ENCODE measurements around the gene BRINP3. TPM values are rescaled to one million over a fixed set of nuclear protein-coding genes. Genes with fewer than 3 reads are reported as not detected.

The BRINP3 gene
- total RNA-seq, 2 donors from 2014 or later = 19.1 to 19.6 TPM

GRCh38 chr1:190119683-190120082 is 358.0 kb downstream of the BRINP3 start:
- Histone ChIP-seq H3K27me3 (no peaks in the 10 kb centered on the region), H3K4me1 (no peaks in the 10 kb centered on the region), H3K27ac (no peak overlapping the region), H3K36me3 (no peaks in the 10 kb centered on the region), H3K9ac (ENCODE audit: low read depth in 2 of 2, low read length in 2 of 2) (no peak overlapping the region), H3K9me3 (no peaks in the 10 kb centered on the region), H3K4me3 (no peak overlapping the region)
- TF ChIP-seq CTCF (IDR thresholded peaks at IDR 0.05) = no peak
- intact Hi-C loops (cut with DNase I) = no loop called here
- no peak for DNase-seq

GRCh38 chr1:190116921-190117320 is 360.7 kb downstream of the BRINP3 start:
- TF ChIP-seq CTCF (IDR thresholded peaks at IDR 0.05) = no peak
- no peak overlapping the region for H3K27ac ChIP-seq
- H3K4me3 ChIP-seq = no peak overlapping the region
- intact Hi-C loops (cut with DNase I) = no loop called here
- no peaks in the 10 kb centered on the region for H3K27me3 ChIP-seq
- no peaks in the 10 kb centered on the region for H3K4me1 ChIP-seq
- H3K36me3 ChIP-seq = no peaks in the 10 kb centered on the region
- H3K9me3 ChIP-seq = no peaks in the 10 kb centered on the region
- no peak for DNase-seq
- H3K9ac ChIP-seq (ENCODE audit: low read depth in 2 of 2, low read length in 2 of 2) = no peak overlapping the region

- H3K4me3 ChIP-seq = no peak overlapping the region
- no peak for DNase-seq
Observed at GRCh38 chr1:190104961-190105360, 372.7 kb downstream of the BRINP3 start.

GRCh38 chr1:190102757-190103326 is 374.8 kb downstream of the BRINP3 start:
- Histone ChIP-seq H3K9me3 (no peaks in the 10 kb centered on the region), H3K9ac (ENCODE audit: low read depth in 2 of 2, low read length in 2 of 2) (no peak overlapping the region), H3K36me3 (no peaks in the 10 kb centered on the region), H3K4me1 (no peaks in the 10 kb centered on the region), H3K4me3 (no peak overlapping the region), H3K27me3 (no peaks in the 10 kb centered on the region), H3K27ac (no peak overlapping the region)
- intact Hi-C loops (cut with DNase I) = no loop called here
- no peak for DNase-seq
- TF ChIP-seq CTCF (IDR thresholded peaks at IDR 0.05) = no peak

More at GRCh38 chr1:190104961-190105360, 372.7 kb downstream of the BRINP3 start:
- H3K9ac ChIP-seq (ENCODE audit: low read depth in 2 of 2, low read length in 2 of 2) = no peak overlapping the region
- H3K27ac ChIP-seq = no peak overlapping the region
- H3K9me3 ChIP-seq = no peaks in the 10 kb centered on the region
- no peak for TF ChIP-seq CTCF (IDR thresholded peaks at IDR 0.05)
- no peaks in the 10 kb centered on the region for H3K27me3 ChIP-seq
- H3K4me1 ChIP-seq = no peaks in the 10 kb centered on the region
- intact Hi-C loops (cut with DNase I) = no loop called here
- no peaks in the 10 kb centered on the region for H3K36me3 ChIP-seq

- H3K36me3 ChIP-seq = no peaks in the 10 kb centered on the region
- H3K9ac ChIP-seq (ENCODE audit: low read depth in 2 of 2, low read length in 2 of 2) = no peak overlapping the region
- no peak overlapping the region for H3K27ac ChIP-seq
- DNase-seq = no peak
- H3K27me3 ChIP-seq = no peaks in the 10 kb centered on the region
- H3K4me1 ChIP-seq = no peaks in the 10 kb centered on the region
- TF ChIP-seq CTCF (IDR thresholded peaks at IDR 0.05) = no peak
- no peak overlapping the region for H3K4me3 ChIP-seq
- intact Hi-C loops (cut with DNase I) = no loop called here
- H3K9me3 ChIP-seq = no peaks in the 10 kb centered on the region
Observed at GRCh38 chr1:190101756-190102155, 375.9 kb downstream of the BRINP3 start.
